A549 (cell line): ENCODE data around the gene SSH3.

ENCODE experiments used
- FOSB ChIP-seq: fragments of 250-450 bp; sonication (Bioruptor Pico); IDR thresholded peaks from 2 replicates; pipeline ENCODE4 v1.5.0; 2020; ENCODE audit warnings: mild to moderate bottlenecking, moderate library complexity
- JUN ChIP-seq, 2 experiments: fragments of >200 bp; sonication (Bioruptor Twin); formaldehyde crosslinking; IDR thresholded peaks; 2 replicates in 1 of 2; 3 replicates in 1 of 2; pipeline ENCODE4 v1.6.1; 2016 to 2017
- NR3C1 ChIP-seq: fragments of >200 bp; sonication (Bioruptor Twin); formaldehyde crosslinking; IDR thresholded peaks from 3 replicates; pipeline ENCODE4 v1.6.1; 2017
- POLR2A ChIP-seq: IDR thresholded peaks from 2 replicates; pipeline ENCODE4 v1.6.1; 2012; ENCODE audit warnings: mild to moderate bottlenecking, low read length
- RAD21 ChIP-seq, 2 experiments: fragments of >200 bp in 1 of 2; sonication (Bioruptor Twin) in 1 of 2; formaldehyde crosslinking in 1 of 2; IDR thresholded peaks in 1 of 2; conservative IDR thresholded peaks in 1 of 2; 2 replicates in 1 of 2; 3 replicates in 1 of 2; pipeline ENCODE4 v1.6.1; 2012 to 2018; ENCODE audit warnings: inconsistent platforms in 1 of 2
- RNF2 ChIP-seq: fragments of 200-600 bp; sonication (generic); IDR thresholded peaks from 2 replicates; pipeline ENCODE4 v1.6.1; 2016; ENCODE audit warnings: low read depth, mild to moderate bottlenecking, antibody characterized with exemption, moderate library complexity, borderline replicate concordance
- ZC3H11A ChIP-seq: fragments of 450-650 bp; IDR thresholded peaks from 2 replicates; pipeline ENCODE4 v1.6.1; 2014; ENCODE audit warnings: antibody characterized with exemption, mild to moderate bottlenecking
- TF ChIP-seq, protein P1 (sequence below): fragments of >200 bp; sonication (Bioruptor Twin); formaldehyde crosslinking; IDR thresholded peaks from 3 replicates; pipeline ENCODE4 v1.5.1; 2016

- TF ChIP-seq, protein P1, sequence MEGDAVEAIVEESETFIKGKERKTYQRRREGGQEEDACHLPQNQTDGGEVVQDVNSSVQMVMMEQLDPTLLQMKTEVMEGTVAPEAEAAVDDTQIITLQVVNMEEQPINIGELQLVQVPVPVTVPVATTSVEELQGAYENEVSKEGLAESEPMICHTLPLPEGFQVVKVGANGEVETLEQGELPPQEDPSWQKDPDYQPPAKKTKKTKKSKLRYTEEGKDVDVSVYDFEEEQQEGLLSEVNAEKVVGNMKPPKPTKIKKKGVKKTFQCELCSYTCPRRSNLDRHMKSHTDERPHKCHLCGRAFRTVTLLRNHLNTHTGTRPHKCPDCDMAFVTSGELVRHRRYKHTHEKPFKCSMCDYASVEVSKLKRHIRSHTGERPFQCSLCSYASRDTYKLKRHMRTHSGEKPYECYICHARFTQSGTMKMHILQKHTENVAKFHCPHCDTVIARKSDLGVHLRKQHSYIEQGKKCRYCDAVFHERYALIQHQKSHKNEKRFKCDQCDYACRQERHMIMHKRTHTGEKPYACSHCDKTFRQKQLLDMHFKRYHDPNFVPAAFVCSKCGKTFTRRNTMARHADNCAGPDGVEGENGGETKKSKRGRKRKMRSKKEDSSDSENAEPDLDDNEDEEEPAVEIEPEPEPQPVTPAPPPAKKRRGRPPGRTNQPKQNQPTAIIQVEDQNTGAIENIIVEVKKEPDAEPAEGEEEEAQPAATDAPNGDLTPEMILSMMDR, result no peak
- TF ChIP-seq RNF2 (no peak), FOSB (no peak), ZC3H11A (no peak), POLR2A (no peak), JUN (IDR thresholded peaks at IDR 0.05) (no peak), RAD21 (conservative IDR thresholded peaks at IDR 0.05 in 1 of 2, IDR thresholded peaks at IDR 0.05 in 1 of 2) (no peak), NR3C1 (no peak)
These were observed 23.6 kb upstream of the SSH3 start for GRCh38 chr11:67279589-67280340.
